ENCODE results near the gene VCY. TPM values are rescaled to one million over a fixed set of nuclear protein-coding genes. Genes with fewer than 3 reads are reported as not detected.
"Not testable (repeated sequence)": the region's sequence is repeated elsewhere in the genome, so short reads cannot be mapped to it uniquely, and the experiment has no call there.

The VCY gene
- not detected for polyA plus RNA-seq (ENCODE audit: insufficient read length)

GRCh38 chrY:13986373-13986772 lies at the start of gene VCY:
TSS of gene VCY (minus strand) at chrY:13986473. CDS start at chrY:13986440, 33 bp downstream.
- not testable (repeated sequence) for DNase-seq

GRCh38 chrY:14030395-14030794 lies 44.1 kb upstream of the VCY start:
- DNase-seq, result not testable (repeated sequence)

GRCh38 chrY:14011916-14012315 lies 25.6 kb upstream of the VCY start:
- not testable (repeated sequence) for DNase-seq

- not testable (repeated sequence) for DNase-seq
Measured at GRCh38 chrY:13942406-13942805, 43.9 kb downstream of the VCY start.

Other genes starting within 250 kb of the VCY start
- not detected for gene VCY1B, start 69.8 kb upstream of the VCY start, polyA plus RNA-seq (ENCODE audit: insufficient read length)